Pancreas (tissue), 10 donors: ENCODE results near the gene AP5Z1. TPM values are rescaled to one million over a fixed set of nuclear protein-coding genes. Genes with fewer than 3 reads are reported as not detected.

Experiments used
- ATAC-seq, 4 donors: fragments of 200-7000 bp; cut with Tn5 transposase; one replicate each; pipeline versions ENCODE4 v1.8.0 to v1.9.1; 2020; ENCODE audit warnings: mild to moderate bottlenecking in 4 of 4, moderate library complexity in 4 of 4
- DNase-seq, 6 donors: peaks; one replicate each; pipeline ENCODE4 v3.0.0-alpha.2; 2020
- FAIRE-seq: peaks from 2 replicates; lab custom pipeline; 2012; peaks lifted over from hg19 to GRCh38; lab: Jason Lieb, UNC
- H3K27ac ChIP-seq, 4 donors: fragments of 200-600 bp; sonication (generic); 1 replicate in 3 of 4; 2 replicates in 1 of 4; pipeline versions ENCODE4 v1.5.0 to v1.8.0; 2020
- H3K27me3 ChIP-seq, 4 donors: fragments of 200-600 bp; one replicate each; pipeline ENCODE4 v1.8.0; 2021
- H3K36me3 ChIP-seq, 3 donors: fragments of 200-600 bp; sonication (generic) in 1 of 3; one replicate each; pipeline versions ENCODE4 v1.5.0 to v1.8.0; 2020 to 2021
- H3K4me1 ChIP-seq, 3 donors: fragments of 200-600 bp; one replicate each; pipeline ENCODE4 v1.8.0; 2021
- H3K4me3 ChIP-seq, 4 donors: fragments of 200-600 bp; sonication (generic) in 2 of 4; one replicate each; pipeline versions ENCODE4 v1.5.0 to v1.8.0; 2020 to 2021
- H3K9me3 ChIP-seq, 4 donors: fragments of 200-600 bp; one replicate each; pipeline ENCODE4 v1.8.0; 2021
- CTCF ChIP-seq, 4 donors: fragments of 200-600 bp; sonication (generic) in 3 of 4; IDR thresholded peaks; one replicate each; pipeline versions ENCODE4 v1.5.0 to v1.8.0; 2021; ENCODE audit warnings: antibody characterized with exemption in 4 of 4
- WGBS, 2 donors: extraction: QIAGEN DNeasy Blood & Tissue Kit; methylation state at CpG; one replicate each; pipeline ENCODE4 v1.1.7; 2013; 5-methylcytosine and 5-hydroxymethylcytosine counted together
- intact Hi-C, 3 donors: fragments of 100-400 bp; cut with DNase I; formaldehyde crosslinking; loops; one replicate each; pipeline versions ENCODE4 v1.11.1 to v1.14.2; 2022
- polyA plus RNA-seq, 2 donors: library from polyadenylated mRNA; stranded (reverse); fragments of 200-250 nt; gene quantifications; one replicate each; pipeline ENCODE4 v1.2.3, GENCODE V29; 2013
- total RNA-seq, 6 donors: library from RNA; stranded (reverse); fragmentation: NEBNext Ultra II Directional in 4 of 6; extraction: Animal tissue kit (Norgen Biotek cat#: 25700) in 4 of 6; gene quantifications; one replicate each; pipeline versions ENCODE4 v1.2.1 to v1.2.4, GENCODE V29; 2021 to 2023
- donor health status: healthy with polysubstance abuse.
- donor health status: DM: no; HTN: no; CAD: no; lungs with moderate emphysema.
- donor health status: DM: no; HTN: no; CAD: no.
- donor health status: control.
- donor health status: control.
- donor health status: Bipolar disorder and iron deficiency.
- donor health status: DM: yes; HTN: yes; CAD: no.
- donor health status: DM: no; HTN: no; CAD: no.
- donor health status: DM: no; HTN: no; CAD: no.
- donor health status: DM: yes; HTN: yes; CAD: no.

AP5Z1 gene
- total and polyA plus RNA-seq, 8 donors = 12.8 to 81.2 (median 18.3) TPM

- 75 to 86% methylated on average over 17 of the region's 17 CpGs for WGBS, 2 donors
- Histone ChIP-seq H3K4me1 (no peaks in the 10 kb centered on the region), H3K4me3 (no peak overlapping the region), H3K36me3 (no peaks in the 10 kb centered on the region), H3K27ac (no peak overlapping the region), H3K9me3 (no peaks in the 10 kb centered on the region), H3K27me3 (no peaks in the 10 kb centered on the region)
- DNase-seq (no peak), FAIRE-seq (no peak), ATAC-seq (no peak)
- no peak for TF ChIP-seq CTCF (IDR thresholded peaks at IDR 0.05)
- intact Hi-C loops = loop anchor here in 1 of 3 donors (5.0 kb wide), 1 partner anchor 44 kb away; no protein-coding TSS in a partner anchor
Observed at GRCh38 chr7:4833176-4833575, 57.8 kb downstream of the AP5Z1 start.

- ATAC-seq (no peak), DNase-seq (peak in 1 of 6 donors; percentile 62), FAIRE-seq (no peak)
- intact Hi-C loops = loop anchor here in 1 of 3 donors (5.0 kb wide), 1 partner anchor 43 kb away; no protein-coding TSS in a partner anchor
- WGBS, 2 donors = 79 to 85% methylated on average over 33 to 36 of the region's 36 CpGs
- no peak for TF ChIP-seq CTCF (IDR thresholded peaks at IDR 0.05)
- no peak overlapping the region for H3K4me3 ChIP-seq
- no peaks in the 10 kb centered on the region for H3K4me1 ChIP-seq
- no peaks in the 10 kb centered on the region for H3K36me3 ChIP-seq
- H3K27me3 ChIP-seq = no peaks in the 10 kb centered on the region
- H3K27ac ChIP-seq = no peak overlapping the region
- no peaks in the 10 kb centered on the region for H3K9me3 ChIP-seq
Observed at GRCh38 chr7:4833691-4834600, 58.5 kb downstream of the AP5Z1 start.

GRCh38 chr7:4834601-4835397 lies 59.4 kb downstream of the AP5Z1 start:
- Histone ChIP-seq H3K4me3 (peak overlapping the region in 1 of 4 donors; percentile 32), H3K36me3 (no peaks in the 10 kb centered on the region), H3K27me3 (no peaks in the 10 kb centered on the region), H3K27ac (no peak overlapping the region), H3K4me1 (no peaks in the 10 kb centered on the region), H3K9me3 (no peaks in the 10 kb centered on the region)
- DNase-seq (peak in 1 of 6 donors; percentile 61), ATAC-seq (no peak), FAIRE-seq (no peak)
- intact Hi-C loops = loop anchor here in 1 of 3 donors (5.0 kb wide), 1 partner anchor 43 kb away; no protein-coding TSS in a partner anchor
- TF ChIP-seq CTCF (IDR thresholded peaks at IDR 0.05) = no peak
- 90 to 95% methylated on average over 45 to 60 of the region's 60 CpGs for WGBS, 2 donors

GRCh38 chr7:4835398-4836205 lies 60.2 kb downstream of the AP5Z1 start:
- H3K4me3 ChIP-seq = peak overlapping the region in 1 of 4 donors; percentile 32
- H3K27me3 ChIP-seq = no peaks in the 10 kb centered on the region
- ATAC-seq (peak; percentile 56 to 77 (median 72)), FAIRE-seq (no peak), DNase-seq (peak in 5 of 6 donors; percentile 29 to 76 (median 67))
- intact Hi-C loops = no loop called here
- no peak for TF ChIP-seq CTCF (IDR thresholded peaks at IDR 0.05)
- H3K9me3 ChIP-seq = no peaks in the 10 kb centered on the region
- H3K27ac ChIP-seq = peak overlapping the region in 2 of 4 donors; percentile 39 to 55
- 69 to 79% methylated on average over 28 of the region's 28 CpGs for WGBS, 2 donors
- no peaks in the 10 kb centered on the region for H3K4me1 ChIP-seq
- no peaks in the 10 kb centered on the region for H3K36me3 ChIP-seq
